OCI-LY7 (cell line): ENCODE data around the gene CDH12. TPM values are rescaled to one million over a fixed set of nuclear protein-coding genes. Genes with fewer than 3 reads are reported as not detected.

ENCODE experiments used
- BruUV-seq: library from RNA; stranded (reverse); fragments of 400-500 nt; replicated peaks from 2 replicates; lab custom pipeline; 2021; lab: Mats Ljungman, UMichigan
- CTCF ChIA-PET: fragments of 300-600 bp; sonication (Branson Sonifier 250); formaldehyde crosslinking; loops from one replicate; lab custom pipeline; 2022; ENCODE audit warnings: antibody characterized with exemption; ENCODE audit not compliant: unreplicated experiment; lab: Charles Lee
- POLR2A ChIA-PET: fragments of 300-600 bp; sonication (Branson Sonifier 250); formaldehyde crosslinking; loops from one replicate; lab custom pipeline; 2022; ENCODE audit warnings: antibody characterized with exemption; lab: Charles Lee
- DNase-seq: peaks from one replicate; pipeline ENCODE4 v3.0.0-alpha.2; 2015; ENCODE audit warnings: low spot score
- H2AFZ ChIP-seq: fragments of 200-600 bp; sonication (generic), shearing (Covaris generic); 2 replicates; pipeline ENCODE4 v1.6.1; 2014; ENCODE audit warnings: mild to moderate bottlenecking, antibody characterized with exemption, low read length, moderate library complexity
- H3K27ac ChIP-seq: fragments of 200-600 bp; sonication (generic); 2 replicates; pipeline ENCODE4 v1.5.1; 2014; ENCODE audit warnings: mixed run types, low read depth, mild to moderate bottlenecking, moderate library complexity, low read length, inconsistent platforms; ENCODE audit not compliant: poor library complexity, severe bottlenecking
- H3K36me3 ChIP-seq: fragments of 200-600 bp; sonication (generic); 2 replicates; pipeline ENCODE4 v1.6.1; 2014; ENCODE audit warnings: mild to moderate bottlenecking, antibody characterized with exemption, low read length, moderate library complexity, mixed read lengths; ENCODE audit not compliant: insufficient read depth
- H3K4me1 ChIP-seq: fragments of 200-600 bp; sonication (generic); 2 replicates; pipeline ENCODE4 v1.5.1; 2014; ENCODE audit warnings: mild to moderate bottlenecking, low read length; ENCODE audit not compliant: insufficient read depth, poor library complexity, severe bottlenecking
- H3K4me2 ChIP-seq: fragments of 200-600 bp; sonication (generic); 2 replicates; pipeline ENCODE4 v1.6.1; 2014; ENCODE audit warnings: mild to moderate bottlenecking, low read length
- H3K4me3 ChIP-seq: fragments of 200-600 bp; sonication (generic); 2 replicates; pipeline ENCODE4 v1.5.1; 2014; ENCODE audit warnings: mild to moderate bottlenecking, low read depth, low read length; ENCODE audit not compliant: poor library complexity, severe bottlenecking
- H3K79me2 ChIP-seq: fragments of 200-600 bp; sonication (generic); 2 replicates; pipeline ENCODE4 v1.6.1; 2016; ENCODE audit warnings: low read depth, mild to moderate bottlenecking, low read length, moderate library complexity, mixed read lengths; ENCODE audit not compliant: insufficient read depth
- H3K9me2 ChIP-seq: fragments of 200-600 bp; sonication (generic); 2 replicates; pipeline ENCODE4 v1.6.1; 2016; ENCODE audit warnings: mild to moderate bottlenecking, low read length, mixed read lengths; ENCODE audit not compliant: insufficient read depth
- H3K9me3 ChIP-seq: fragments of 200-600 bp; sonication (generic); 2 replicates; pipeline ENCODE4 v1.6.1; 2014; ENCODE audit warnings: mild to moderate bottlenecking, mixed run types, low read length, mixed read lengths
- H4K20me1 ChIP-seq: fragments of 200-600 bp; sonication (generic); 2 replicates; pipeline ENCODE4 v1.6.1; 2014; ENCODE audit warnings: mild to moderate bottlenecking, antibody characterized with exemption, low read length, moderate library complexity, mixed read lengths; ENCODE audit not compliant: insufficient read depth
- EZH2phosphoT487 ChIP-seq: fragments of 200-600 bp; sonication (generic); IDR thresholded peaks from 2 replicates; pipeline ENCODE4 v1.6.1; 2018; ENCODE audit warnings: low read depth, borderline replicate concordance, mild to moderate bottlenecking, mixed run types, antibody characterized with exemption, low read length, moderate library complexity, mixed read lengths
- intact Hi-C: fragments of 100-400 bp; cut with micrococcal nuclease; formaldehyde crosslinking; loops from one replicate; pipeline ENCODE4 v1.10.0; 2022; ENCODE audit not compliant: unreplicated experiment
- total RNA-seq, 2 experiments: library from RNA; depleted of rRNA in 1 of 2; stranded (reverse); fragments of >200 nt in 1 of 2; shearing (Covaris generic) in 1 of 2; gene quantifications; 2 replicates each; pipeline ENCODE4 v1.2.3, GENCODE V29; 2014 to 2022
- TF ChIP-seq, protein P1 (sequence below): fragments of 200-600 bp; sonication (generic); conservative IDR thresholded peaks from 2 replicates; pipeline ENCODE4 v1.5.1; 2014; ENCODE audit warnings: mild to moderate bottlenecking, antibody characterized with exemption, low read length, moderate library complexity, mixed read lengths

CDH12 gene
- total RNA-seq, 2 experiments from 2014 or later: not detected

DNA sequence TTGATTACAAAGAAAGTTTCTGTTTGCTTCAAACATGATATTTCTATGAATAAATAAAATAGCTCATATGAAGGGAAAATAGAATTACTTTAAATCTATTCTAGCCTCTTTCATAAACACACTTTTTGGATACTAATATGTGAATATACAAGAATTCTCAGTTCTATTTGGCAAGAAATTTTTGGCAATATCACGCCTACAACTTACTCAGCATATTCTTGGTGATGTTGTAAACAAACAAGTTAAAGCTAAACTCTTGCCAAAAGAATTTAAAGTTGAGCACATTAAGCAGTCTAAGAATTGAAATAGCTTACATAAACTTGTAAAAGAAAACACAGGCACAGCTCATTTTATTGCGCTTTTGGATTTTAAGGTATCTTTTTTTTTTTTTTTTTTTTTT is 209.8 kb downstream of the CDH12 start:
- H3K9me3 ChIP-seq: no peaks in the 10 kb centered on the region
- CTCF ChIA-PET: no interaction called here
- no peak overlapping the region for H3K4me2 ChIP-seq
- H3K4me1 ChIP-seq: no peaks in the 10 kb centered on the region
- BruUV-seq: no TSS peak
- no peak for DNase-seq
- no peak overlapping the region for H2AFZ ChIP-seq
- no peaks in the 10 kb centered on the region for H3K79me2 ChIP-seq
- no peaks in the 10 kb centered on the region for H3K9me2 ChIP-seq
- intact Hi-C loops: no loop called here
- H3K36me3 ChIP-seq: no peaks in the 10 kb centered on the region
- H3K27ac ChIP-seq: no peak overlapping the region
- TF ChIP-seq EZH2phosphoT487: no peak
- TF ChIP-seq, protein P1, sequence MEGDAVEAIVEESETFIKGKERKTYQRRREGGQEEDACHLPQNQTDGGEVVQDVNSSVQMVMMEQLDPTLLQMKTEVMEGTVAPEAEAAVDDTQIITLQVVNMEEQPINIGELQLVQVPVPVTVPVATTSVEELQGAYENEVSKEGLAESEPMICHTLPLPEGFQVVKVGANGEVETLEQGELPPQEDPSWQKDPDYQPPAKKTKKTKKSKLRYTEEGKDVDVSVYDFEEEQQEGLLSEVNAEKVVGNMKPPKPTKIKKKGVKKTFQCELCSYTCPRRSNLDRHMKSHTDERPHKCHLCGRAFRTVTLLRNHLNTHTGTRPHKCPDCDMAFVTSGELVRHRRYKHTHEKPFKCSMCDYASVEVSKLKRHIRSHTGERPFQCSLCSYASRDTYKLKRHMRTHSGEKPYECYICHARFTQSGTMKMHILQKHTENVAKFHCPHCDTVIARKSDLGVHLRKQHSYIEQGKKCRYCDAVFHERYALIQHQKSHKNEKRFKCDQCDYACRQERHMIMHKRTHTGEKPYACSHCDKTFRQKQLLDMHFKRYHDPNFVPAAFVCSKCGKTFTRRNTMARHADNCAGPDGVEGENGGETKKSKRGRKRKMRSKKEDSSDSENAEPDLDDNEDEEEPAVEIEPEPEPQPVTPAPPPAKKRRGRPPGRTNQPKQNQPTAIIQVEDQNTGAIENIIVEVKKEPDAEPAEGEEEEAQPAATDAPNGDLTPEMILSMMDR: no peak
- H3K4me3 ChIP-seq: no peak overlapping the region
- H4K20me1 ChIP-seq: no peaks in the 10 kb centered on the region
- POLR2A ChIA-PET: interaction anchor here (0.6 to 0.9 kb wide), 4 partner anchors 14 to 173 kb away, joined by 3 to 5 read pairs (median 4); no protein-coding TSS in a partner anchor

- Histone ChIP-seq H3K27ac (no peak overlapping the region), H3K4me1 (no peaks in the 10 kb centered on the region), H3K4me3 (no peak overlapping the region), H2AFZ (no peak overlapping the region), H3K9me2 (no peaks in the 10 kb centered on the region), H3K36me3 (no peaks in the 10 kb centered on the region), H4K20me1 (no peaks in the 10 kb centered on the region), H3K4me2 (no peak overlapping the region), H3K9me3 (no peaks in the 10 kb centered on the region), H3K79me2 (no peaks in the 10 kb centered on the region)
- no peak for DNase-seq
- ChIA-PET CTCF (no interaction called here), POLR2A (no interaction called here)
- intact Hi-C loops: no loop called here
- no TSS peak for BruUV-seq
- TF ChIP-seq, protein P1: no peak
- TF ChIP-seq EZH2phosphoT487: no peak
Observed at GRCh38 chr5:22631683-22632082, 221.5 kb downstream of the CDH12 start.

DNA sequence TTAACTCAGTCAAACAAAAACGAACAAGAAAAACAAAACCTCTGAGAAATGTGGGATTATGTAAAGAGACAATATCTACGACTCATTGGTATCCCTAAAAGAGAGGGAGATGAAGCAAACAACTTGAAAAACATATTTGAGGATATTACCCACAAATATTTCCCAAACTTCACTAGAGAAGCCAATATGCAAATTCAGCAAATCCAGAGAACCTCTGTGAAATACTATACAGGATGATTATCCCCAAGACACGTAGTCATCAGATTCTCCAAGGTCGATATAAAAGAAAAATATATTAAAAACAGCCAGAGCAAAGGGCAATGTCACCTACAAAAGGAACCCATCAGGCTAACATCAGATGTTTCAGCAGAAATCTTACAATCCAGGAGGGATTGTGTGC is 226.1 kb downstream of the CDH12 start:
- Histone ChIP-seq H3K79me2 (no peaks in the 10 kb centered on the region), H3K4me2 (no peak overlapping the region), H3K27ac (no peak overlapping the region), H3K9me2 (no peaks in the 10 kb centered on the region), H3K36me3 (no peaks in the 10 kb centered on the region), H4K20me1 (no peaks in the 10 kb centered on the region), H3K9me3 (no peaks in the 10 kb centered on the region), H2AFZ (no peak overlapping the region), H3K4me1 (no peaks in the 10 kb centered on the region), H3K4me3 (no peak overlapping the region)
- intact Hi-C loops: no loop called here
- TF ChIP-seq EZH2phosphoT487: no peak
- TF ChIP-seq, protein P1: no peak
- CTCF ChIA-PET: no interaction called here
- no TSS peak for BruUV-seq
- DNase-seq: no peak
- POLR2A ChIA-PET: no interaction called here
